K562 (cell line): ENCODE results near the gene SNX17. TPM values are rescaled to one million over a fixed set of nuclear protein-coding genes. Genes with fewer than 3 reads are reported as not detected.

Experiments
- ARHGAP35 ChIP-seq: fragments of 450-650 bp; IDR thresholded peaks from 2 replicates; pipeline ENCODE4 v1.6.1; 2018; ENCODE audit not compliant: partially characterized antibody
- BHLHE40 ChIP-seq: IDR thresholded peaks from 2 replicates; pipeline ENCODE4 v1.6.1; 2011; ENCODE audit warnings: low read length, improper control_type of control experiment
- CBX1 ChIP-seq: sonication (generic); IDR thresholded peaks from 2 replicates; pipeline ENCODE4 v1.6.1; 2016; ENCODE audit warnings: antibody characterized with exemption, low read depth, mild to moderate bottlenecking
- ETV5 ChIP-seq: sonication (generic); formaldehyde crosslinking; IDR thresholded peaks from 2 replicates; pipeline ENCODE4 v1.4.0; 2020; ENCODE audit warnings: low read depth, mild to moderate bottlenecking, missing genetic modification reagents
- MTA2 ChIP-seq: fragments of 450-650 bp; IDR thresholded peaks from 2 replicates; pipeline ENCODE4 v1.6.1; 2016; ENCODE audit warnings: low read depth
- NONO ChIP-seq, 2 experiments: fragments of 200-400 bp in 1 of 2; fragments of 450-650 bp in 1 of 2; formaldehyde crosslinking in 1 of 2; IDR thresholded peaks; 2 replicates each; pipeline ENCODE4 v1.6.1; 2017; ENCODE audit warnings: low read depth in 2 of 2, mild to moderate bottlenecking in 2 of 2, moderate library complexity in 2 of 2, low read length in 1 of 2
- PHF21A ChIP-seq: fragments of 450-650 bp; IDR thresholded peaks from 2 replicates; pipeline ENCODE4 v1.6.1; 2017; ENCODE audit warnings: low read depth, borderline replicate concordance
- RB1 ChIP-seq: fragments of 450-650 bp; IDR thresholded peaks from 2 replicates; pipeline ENCODE4 v1.6.1; 2017; ENCODE audit warnings: low read depth, mild to moderate bottlenecking
- RBM25 ChIP-seq: fragments of 200-400 bp; formaldehyde crosslinking; IDR thresholded peaks from 2 replicates; pipeline ENCODE4 v1.6.1; 2018; ENCODE audit warnings: low read length, low read depth, moderate library complexity; ENCODE audit not compliant: severe bottlenecking
- YY1 ChIP-seq, 3 experiments: IDR thresholded peaks; 2 replicates each; pipeline ENCODE4 v1.6.1; 2011; ENCODE audit warnings: low read length in 2 of 3, mild to moderate bottlenecking in 2 of 3, moderate library complexity in 2 of 3, borderline replicate concordance in 1 of 3, control low read depth in 1 of 3, low read depth in 1 of 3; ENCODE audit not compliant: insufficient read depth in 3 of 3, insufficient replicate concordance in 2 of 3, control insufficient read depth in 1 of 3, insufficient read length in 1 of 3; ENCODE audit errors: extremely low read depth in 1 of 3
- ZNF41 ChIP-seq: fragments of 250-450 bp; sonication (Bioruptor Pico); conservative IDR thresholded peaks from 2 replicates; pipeline ENCODE4 v1.4.0; 2020; ENCODE audit warnings: mild to moderate bottlenecking
- ZNF79 ChIP-seq: fragments of 250-450 bp; sonication (Bioruptor Pico); IDR thresholded peaks from 2 replicates; pipeline ENCODE4 v1.4.0; 2020; ENCODE audit warnings: low read depth, mild to moderate bottlenecking, moderate library complexity
- polyA plus RNA-seq, 8 experiments: library from polyadenylated mRNA; depleted of rRNA in 4 of 8; stranded (reverse) in 5 of 8; unstranded in 3 of 8; fragments of >200 nt; fragmentation: Nextera tagmentation in 2 of 8; fragmentation: Illumina TruSeq in 1 of 8; extraction: Ambion mirVana in 2 of 8; extraction: Trizol in 1 of 8; gene quantifications; 2 replicates each; pipeline versions ENCODE4 v1.2.1 to v1.2.3, GENCODE V29; 2011 to 2014; ENCODE audit warnings: inconsistent platforms in 1 of 8, missing spikeins in 1 of 8
- total RNA-seq, 7 experiments: library from RNA; depleted of rRNA in 6 of 7; stranded (reverse); fragments of >200 nt in 6 of 7; fragmentation: Illumina TruSeq in 2 of 7; extraction: Trizol in 2 of 7; gene quantifications; 2 replicates each; pipeline versions ENCODE4 v1.2.1 to v1.2.3, GENCODE V29; 2011 to 2021; ENCODE audit warnings: low replicate concordance in 1 of 7
- TF ChIP-seq, protein P1 (sequence below): fragments of 450-650 bp; IDR thresholded peaks from 2 replicates; pipeline ENCODE4 v1.6.1; 2018; ENCODE audit not compliant: partially characterized antibody
- TF ChIP-seq, protein P2 (sequence below): sonication (generic); formaldehyde crosslinking; IDR thresholded peaks from 2 replicates; pipeline ENCODE4 v1.9.0; 2022; ENCODE audit warnings: mild to moderate bottlenecking, missing genetic modification reagents
- TF ChIP-seq, protein P3 (sequence below): fragments of 450-650 bp; IDR thresholded peaks from 2 replicates; pipeline ENCODE4 v1.6.1; 2014; ENCODE audit warnings: low read depth, mild to moderate bottlenecking, moderate library complexity, borderline replicate concordance
- TF ChIP-seq, protein P4 (sequence below): fragments of 450-650 bp; IDR thresholded peaks from 2 replicates; pipeline ENCODE4 v1.6.1; 2016; ENCODE audit warnings: borderline replicate concordance
- TF ChIP-seq, protein P5 (sequence below): IDR thresholded peaks from 2 replicates; pipeline ENCODE4 v1.6.1; 2011; ENCODE audit not compliant: insufficient read length; ENCODE audit errors: extremely low read depth

The SNX17 gene
- total and polyA plus RNA-seq, 9 of the 15 experiments (the other 6 are each of a cell fraction or from before 2014, with no cell fraction given) = 3.0 to 75.7 (median 54.6) TPM

DNA sequence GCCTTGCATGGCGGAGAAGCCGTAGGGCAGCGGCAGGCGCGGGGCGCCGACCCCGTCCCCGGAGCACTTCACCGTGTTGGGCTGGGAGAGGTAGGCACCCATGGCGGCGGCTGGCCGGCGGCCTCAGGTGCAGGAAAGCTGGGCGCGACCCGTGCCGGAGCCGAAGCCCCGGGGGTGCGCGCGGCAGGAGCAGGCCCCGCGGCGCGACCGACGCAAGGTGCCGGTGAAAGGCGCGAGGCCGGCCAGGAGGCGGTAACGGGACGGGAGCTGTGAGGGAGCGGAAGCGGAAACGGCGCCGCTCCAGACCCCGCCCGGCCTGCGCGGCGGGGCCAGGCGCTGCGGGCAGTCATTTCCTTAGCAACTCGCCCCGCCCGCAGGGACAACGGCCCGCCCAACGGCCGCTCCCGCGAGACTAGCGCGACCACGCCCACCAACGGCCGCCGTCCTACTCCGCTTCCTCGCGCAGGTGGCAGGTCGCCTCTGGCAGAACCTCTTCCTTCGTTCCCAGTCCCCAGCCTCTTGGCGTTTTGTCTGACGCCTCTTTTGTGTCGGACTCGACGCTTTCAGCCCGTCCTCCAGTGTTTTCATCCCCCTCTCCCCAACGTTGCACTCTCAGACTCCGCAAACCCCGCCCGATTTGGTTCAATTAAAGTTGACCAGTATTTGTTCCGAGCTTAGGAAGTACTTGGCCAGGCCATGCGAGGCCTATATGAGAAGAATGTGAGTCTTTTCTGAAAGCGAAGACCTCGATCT, 39.1 kb downstream of the SNX17 start, which contains the start of gene PPM1G (continued):
- TF ChIP-seq ZNF41 = 0 out of 2 replicates have a peak, but pooled peaks have one; percentile 48
- peak; percentile 65 for TF ChIP-seq ARHGAP35
- 0 out of 2 replicates have a peak, but pooled peaks have one; percentile 5 for TF ChIP-seq MTA2
- no peak for TF ChIP-seq ZNF79 (CRISPR knock-in tag)
- TF ChIP-seq ETV5 (CRISPR knock-in tag) = peak; percentile 50; the same call in 1 of the 2 replicates
- TF ChIP-seq RBM25 = peak; percentile 98
- TF ChIP-seq PHF21A = peak; percentile 64; the same call in 1 of the 2 replicates
- TF ChIP-seq, protein P1, sequence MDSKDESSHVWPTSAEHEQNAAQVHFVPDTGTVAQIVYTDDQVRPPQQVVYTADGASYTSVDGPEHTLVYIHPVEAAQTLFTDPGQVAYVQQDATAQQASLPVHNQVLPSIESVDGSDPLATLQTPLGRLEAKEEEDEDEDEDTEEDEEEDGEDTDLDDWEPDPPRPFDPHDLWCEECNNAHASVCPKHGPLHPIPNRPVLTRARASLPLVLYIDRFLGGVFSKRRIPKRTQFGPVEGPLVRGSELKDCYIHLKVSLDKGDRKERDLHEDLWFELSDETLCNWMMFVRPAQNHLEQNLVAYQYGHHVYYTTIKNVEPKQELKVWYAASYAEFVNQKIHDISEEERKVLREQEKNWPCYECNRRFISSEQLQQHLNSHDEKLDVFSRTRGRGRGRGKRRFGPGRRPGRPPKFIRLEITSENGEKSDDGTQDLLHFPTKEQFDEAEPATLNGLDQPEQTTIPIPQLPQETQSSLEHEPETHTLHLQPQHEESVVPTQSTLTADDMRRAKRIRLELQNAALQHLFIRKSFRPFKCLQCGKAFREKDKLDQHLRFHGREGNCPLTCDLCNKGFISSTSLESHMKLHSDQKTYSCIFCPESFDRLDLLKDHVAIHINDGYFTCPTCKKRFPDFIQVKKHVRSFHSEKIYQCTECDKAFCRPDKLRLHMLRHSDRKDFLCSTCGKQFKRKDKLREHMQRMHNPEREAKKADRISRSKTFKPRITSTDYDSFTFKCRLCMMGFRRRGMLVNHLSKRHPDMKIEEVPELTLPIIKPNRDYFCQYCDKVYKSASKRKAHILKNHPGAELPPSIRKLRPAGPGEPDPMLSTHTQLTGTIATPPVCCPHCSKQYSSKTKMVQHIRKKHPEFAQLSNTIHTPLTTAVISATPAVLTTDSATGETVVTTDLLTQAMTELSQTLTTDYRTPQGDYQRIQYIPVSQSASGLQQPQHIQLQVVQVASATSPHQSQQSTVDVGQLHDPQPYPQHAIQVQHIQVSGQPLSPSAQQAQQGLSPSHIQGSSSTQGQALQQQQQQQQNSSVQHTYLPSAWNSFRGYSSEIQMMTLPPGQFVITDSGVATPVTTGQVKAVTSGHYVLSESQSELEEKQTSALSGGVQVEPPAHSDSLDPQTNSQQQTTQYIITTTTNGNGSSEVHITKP = peak; percentile 56
- TF ChIP-seq, protein P2, sequence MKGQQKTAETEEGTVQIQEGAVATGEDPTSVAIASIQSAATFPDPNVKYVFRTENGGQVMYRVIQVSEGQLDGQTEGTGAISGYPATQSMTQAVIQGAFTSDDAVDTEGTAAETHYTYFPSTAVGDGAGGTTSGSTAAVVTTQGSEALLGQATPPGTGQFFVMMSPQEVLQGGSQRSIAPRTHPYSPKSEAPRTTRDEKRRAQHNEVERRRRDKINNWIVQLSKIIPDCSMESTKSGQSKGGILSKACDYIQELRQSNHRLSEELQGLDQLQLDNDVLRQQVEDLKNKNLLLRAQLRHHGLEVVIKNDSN = no peak
- TF ChIP-seq, protein P3, sequence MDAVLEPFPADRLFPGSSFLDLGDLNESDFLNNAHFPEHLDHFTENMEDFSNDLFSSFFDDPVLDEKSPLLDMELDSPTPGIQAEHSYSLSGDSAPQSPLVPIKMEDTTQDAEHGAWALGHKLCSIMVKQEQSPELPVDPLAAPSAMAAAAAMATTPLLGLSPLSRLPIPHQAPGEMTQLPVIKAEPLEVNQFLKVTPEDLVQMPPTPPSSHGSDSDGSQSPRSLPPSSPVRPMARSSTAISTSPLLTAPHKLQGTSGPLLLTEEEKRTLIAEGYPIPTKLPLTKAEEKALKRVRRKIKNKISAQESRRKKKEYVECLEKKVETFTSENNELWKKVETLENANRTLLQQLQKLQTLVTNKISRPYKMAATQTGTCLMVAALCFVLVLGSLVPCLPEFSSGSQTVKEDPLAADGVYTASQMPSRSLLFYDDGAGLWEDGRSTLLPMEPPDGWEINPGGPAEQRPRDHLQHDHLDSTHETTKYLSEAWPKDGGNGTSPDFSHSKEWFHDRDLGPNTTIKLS = peak; percentile 73; the same call in 1 of the 2 replicates
- peak; percentile 86 for TF ChIP-seq CBX1
- peak; percentile 40; the same call in 1 of the 2 replicates for TF ChIP-seq BHLHE40
- TF ChIP-seq NONO (IDR thresholded peaks at IDR 0.05; ENCODE audit: low read depth in 2 of 2, low read length in 1 of 2) = peak; percentile 44 to 70; a peak in 2 of 4 replicates
- TF ChIP-seq RB1 = peak; percentile 66; the same call in 1 of the 2 replicates
- peak in 2 of 3 experiments; percentile 44 to 69 for TF ChIP-seq YY1 (IDR thresholded peaks at IDR 0.05; ENCODE audit: borderline replicate concordance in 1 of 3, control insufficient read depth in 1 of 3, extremely low read depth in 1 of 3, insufficient read depth in 3 of 3, insufficient read length in 1 of 3, insufficient replicate concordance in 2 of 3, low read depth in 1 of 3, low read length in 2 of 3)
- TF ChIP-seq, protein P4, sequence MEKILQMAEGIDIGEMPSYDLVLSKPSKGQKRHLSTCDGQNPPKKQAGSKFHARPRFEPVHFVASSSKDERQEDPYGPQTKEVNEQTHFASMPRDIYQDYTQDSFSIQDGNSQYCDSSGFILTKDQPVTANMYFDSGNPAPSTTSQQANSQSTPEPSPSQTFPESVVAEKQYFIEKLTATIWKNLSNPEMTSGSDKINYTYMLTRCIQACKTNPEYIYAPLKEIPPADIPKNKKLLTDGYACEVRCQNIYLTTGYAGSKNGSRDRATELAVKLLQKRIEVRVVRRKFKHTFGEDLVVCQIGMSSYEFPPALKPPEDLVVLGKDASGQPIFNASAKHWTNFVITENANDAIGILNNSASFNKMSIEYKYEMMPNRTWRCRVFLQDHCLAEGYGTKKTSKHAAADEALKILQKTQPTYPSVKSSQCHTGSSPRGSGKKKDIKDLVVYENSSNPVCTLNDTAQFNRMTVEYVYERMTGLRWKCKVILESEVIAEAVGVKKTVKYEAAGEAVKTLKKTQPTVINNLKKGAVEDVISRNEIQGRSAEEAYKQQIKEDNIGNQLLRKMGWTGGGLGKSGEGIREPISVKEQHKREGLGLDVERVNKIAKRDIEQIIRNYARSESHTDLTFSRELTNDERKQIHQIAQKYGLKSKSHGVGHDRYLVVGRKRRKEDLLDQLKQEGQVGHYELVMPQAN = peak; percentile 27; the same call in 1 of the 2 replicates
- TF ChIP-seq, protein P5, sequence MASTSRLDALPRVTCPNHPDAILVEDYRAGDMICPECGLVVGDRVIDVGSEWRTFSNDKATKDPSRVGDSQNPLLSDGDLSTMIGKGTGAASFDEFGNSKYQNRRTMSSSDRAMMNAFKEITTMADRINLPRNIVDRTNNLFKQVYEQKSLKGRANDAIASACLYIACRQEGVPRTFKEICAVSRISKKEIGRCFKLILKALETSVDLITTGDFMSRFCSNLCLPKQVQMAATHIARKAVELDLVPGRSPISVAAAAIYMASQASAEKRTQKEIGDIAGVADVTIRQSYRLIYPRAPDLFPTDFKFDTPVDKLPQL = peak; percentile 31
